NCI-H510A (cell line): Measurements from ENCODE around the gene NRAS.
A peak's percentile ranks its signal among the peaks of the same experiment; 100 is the strongest.
"Not testable (repeated sequence)": the region's sequence is repeated elsewhere in the genome, so short reads cannot be mapped to it uniquely, and the experiment has no call there.

Experiments used
- DNase-seq: peaks from one replicate; lab custom pipeline; 2025; lab: John Stamatoyannopoulos, UW

NRAS gene

DNA sequence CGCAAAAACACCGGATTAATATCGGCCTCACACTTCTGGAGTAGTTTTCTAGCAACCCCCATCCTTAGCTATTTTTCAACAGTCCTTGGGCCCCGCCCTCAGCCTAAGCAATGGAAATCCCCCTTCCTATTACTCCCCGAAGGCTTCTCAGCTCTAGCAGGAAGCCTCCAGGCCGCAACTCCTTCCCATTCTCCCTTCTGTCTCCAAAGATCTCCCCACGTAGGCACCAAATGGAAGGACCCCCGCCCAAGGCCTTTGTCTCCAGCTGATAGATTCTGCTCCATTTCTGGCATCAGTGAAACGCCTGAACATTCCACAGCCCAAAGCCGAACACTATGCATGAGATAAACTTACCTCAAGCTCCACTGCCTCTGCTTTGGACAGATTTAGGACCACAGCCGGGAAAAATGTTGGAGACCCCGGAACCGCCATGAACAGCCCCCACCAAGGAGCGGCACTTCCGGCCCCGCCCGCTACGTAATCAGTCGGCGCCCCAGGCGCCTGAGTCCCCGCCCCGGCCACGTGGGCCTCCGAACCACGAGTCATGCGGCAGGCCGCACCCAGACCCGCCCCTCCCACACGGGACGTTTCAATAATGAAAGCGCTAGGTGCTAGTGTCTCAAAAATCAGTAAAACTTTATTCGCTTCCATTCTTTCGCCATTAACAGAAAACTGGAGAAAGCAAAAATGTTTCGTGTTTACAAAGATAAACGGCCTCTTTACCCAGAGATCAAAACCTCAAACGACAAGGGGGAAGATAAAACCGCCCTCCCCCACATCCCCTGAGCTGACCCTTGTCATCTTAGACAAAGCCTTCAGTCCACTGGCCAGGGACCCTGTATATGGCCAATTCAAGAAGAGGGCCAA lies at the start of gene NRAS:
Gene NRAS (minus strand): TSS at position 468 of the 867 bp plus-strand sequence. CDS start 611 bp downstream, outside the sequence.
- DNase-seq, result peak; percentile 86

DNA sequence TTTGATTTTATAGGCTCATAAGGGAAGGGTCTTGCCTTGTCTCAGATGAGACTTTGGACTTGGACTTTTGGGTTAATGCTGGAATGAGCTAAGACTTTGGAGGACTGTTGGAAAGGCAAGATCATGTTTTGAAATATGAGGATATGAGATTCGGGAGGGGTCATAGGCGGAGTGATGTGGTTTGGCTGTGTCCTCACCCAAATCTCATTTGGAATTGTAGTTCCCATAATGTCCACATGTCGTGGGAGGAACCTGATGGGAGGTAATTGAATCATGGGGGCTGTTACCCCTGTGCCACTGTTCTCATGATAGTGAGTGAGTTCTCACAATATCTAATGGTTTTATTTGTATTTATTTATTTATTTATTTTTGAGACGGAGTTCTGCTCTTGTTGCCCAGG lies 48.1 kb upstream of the NRAS start:
- DNase-seq, result no peak

DNA sequence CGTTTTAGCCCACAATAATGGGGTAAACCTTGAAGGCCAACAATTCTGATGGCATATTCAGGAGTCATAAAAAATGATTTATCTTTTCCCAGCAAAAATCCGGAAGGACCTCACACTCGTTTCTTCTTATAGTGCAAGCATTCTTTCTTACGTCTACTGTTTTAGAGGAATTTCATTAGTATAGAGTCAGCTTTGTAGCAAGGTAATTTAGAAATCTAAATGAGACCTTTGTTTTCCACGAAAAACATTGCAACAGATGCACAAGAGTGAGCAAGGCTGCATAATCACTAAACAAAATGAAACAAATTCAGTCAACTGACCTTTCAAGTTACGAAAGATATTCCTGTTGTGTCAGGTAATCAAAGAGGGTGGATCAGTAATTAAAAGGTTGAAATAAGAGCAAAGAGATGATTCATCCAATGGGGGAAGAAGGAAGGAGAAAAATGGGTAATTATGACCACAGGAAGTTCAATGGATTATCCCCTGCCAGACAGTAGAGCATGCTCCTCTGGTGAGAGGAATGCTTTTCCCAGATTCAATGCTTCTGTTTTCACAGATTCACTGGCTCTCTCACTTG lies 41.8 kb upstream of the NRAS start:
- no peak for DNase-seq

GRCh38 chr1:114757455-114758255 lies 41.1 kb upstream of the NRAS start, which contains the start of gene CSDE1:
Gene CSDE1, minus strand, starts transcription at chr1:114757984. Its CDS starts 18,094 bp downstream, at chr1:114739890.
- DNase-seq, result peak; percentile 93

GRCh38 chr1:114756949-114757454 lies 40.4 kb upstream of the NRAS start:
- DNase-seq, result no peak

- no peak for DNase-seq
Observed at GRCh38 chr1:114756009-114756892, 39.7 kb upstream of the NRAS start.

DNA sequence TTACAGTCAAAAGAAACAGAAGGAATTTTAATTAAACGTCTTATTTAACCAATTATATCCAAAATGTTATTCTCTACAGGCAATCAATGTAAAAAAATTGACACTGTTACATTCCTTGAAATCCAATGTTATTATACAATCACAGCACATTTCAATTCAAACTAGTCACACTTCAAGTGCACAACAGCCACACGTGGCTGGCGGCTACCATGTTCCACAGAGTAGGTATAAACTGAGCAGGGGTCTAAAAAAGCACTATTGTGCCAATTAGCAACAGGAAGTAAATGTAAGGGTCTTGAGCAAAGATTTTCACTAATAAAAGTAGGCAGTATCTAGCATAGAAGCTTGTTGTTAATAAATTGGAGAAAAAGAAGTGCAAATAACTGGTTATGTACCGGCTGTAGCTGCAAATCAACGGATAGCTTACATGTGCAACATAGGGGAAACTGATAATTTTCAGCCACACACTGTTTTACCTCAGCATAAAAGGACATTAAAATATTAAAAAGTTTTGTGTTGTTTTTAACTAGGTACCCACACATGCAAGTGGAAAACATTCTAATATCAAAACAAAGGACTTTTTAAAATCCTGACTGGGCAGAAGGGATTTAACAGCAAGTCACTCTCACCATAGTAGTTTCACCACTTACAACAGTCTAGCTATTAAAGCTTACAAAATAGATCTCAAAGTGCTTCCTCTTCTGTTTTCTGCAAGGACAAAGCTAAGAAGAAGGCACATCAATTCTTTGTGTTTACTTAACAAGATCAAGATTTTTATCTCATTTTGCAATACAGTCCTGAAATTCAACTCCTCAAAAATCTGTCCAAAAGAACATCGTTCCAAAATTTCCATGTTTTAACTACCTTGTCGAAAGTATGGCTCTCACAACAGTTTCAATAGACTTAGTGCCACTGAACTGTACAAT lies 38.7 kb upstream of the NRAS start:
- no peak for DNase-seq

DNA sequence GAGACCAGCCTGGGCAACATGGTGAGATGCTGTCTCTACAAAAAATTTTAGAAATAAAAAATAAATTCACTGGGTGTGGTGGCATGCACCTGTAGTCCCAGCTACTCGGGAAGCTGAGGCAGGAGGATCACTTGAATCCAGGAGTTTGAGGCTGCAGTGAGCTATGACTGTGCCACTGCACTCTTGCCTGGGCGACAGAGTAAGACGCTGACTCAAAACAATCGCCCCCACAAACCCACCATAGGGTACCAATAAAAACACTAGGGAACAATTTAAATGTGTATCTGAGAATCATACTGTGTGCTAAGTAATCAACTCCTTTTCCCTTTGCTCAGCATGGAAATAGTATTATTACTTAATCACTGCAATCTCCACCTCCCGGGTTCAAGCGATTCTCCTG lies 37.1 kb upstream of the NRAS start:
- not testable (repeated sequence) for DNase-seq

- no peak for DNase-seq
Observed at GRCh38 chr1:114753143-114753542, 36.6 kb upstream of the NRAS start.

- DNase-seq, result peak; percentile 30
Observed at GRCh38 chr1:114750780-114751179, 34.2 kb upstream of the NRAS start.

GRCh38 chr1:114749835-114750234 lies 33.3 kb upstream of the NRAS start:
- DNase-seq, result no peak

GRCh38 chr1:114746450-114747121 lies 30.0 kb upstream of the NRAS start:
- no peak for DNase-seq

DNA sequence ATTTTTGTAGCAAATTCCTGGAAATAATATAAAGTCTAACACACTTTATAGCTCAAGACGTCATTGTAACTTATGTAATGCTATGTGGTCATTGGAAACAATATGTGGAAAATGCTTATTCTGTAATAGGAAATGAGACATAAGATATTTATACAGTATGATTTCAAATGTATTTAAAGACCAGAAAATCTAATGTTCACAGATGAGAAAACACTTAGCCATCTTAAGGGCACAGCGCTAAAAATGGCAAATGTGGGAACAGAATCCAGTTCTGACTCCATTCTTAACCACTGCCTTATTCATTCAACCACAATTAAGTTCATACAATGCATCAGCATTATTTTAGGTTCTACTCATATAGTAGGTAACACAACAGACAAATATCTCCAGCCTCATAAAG lies 28.7 kb upstream of the NRAS start:
- no peak for DNase-seq

DNA sequence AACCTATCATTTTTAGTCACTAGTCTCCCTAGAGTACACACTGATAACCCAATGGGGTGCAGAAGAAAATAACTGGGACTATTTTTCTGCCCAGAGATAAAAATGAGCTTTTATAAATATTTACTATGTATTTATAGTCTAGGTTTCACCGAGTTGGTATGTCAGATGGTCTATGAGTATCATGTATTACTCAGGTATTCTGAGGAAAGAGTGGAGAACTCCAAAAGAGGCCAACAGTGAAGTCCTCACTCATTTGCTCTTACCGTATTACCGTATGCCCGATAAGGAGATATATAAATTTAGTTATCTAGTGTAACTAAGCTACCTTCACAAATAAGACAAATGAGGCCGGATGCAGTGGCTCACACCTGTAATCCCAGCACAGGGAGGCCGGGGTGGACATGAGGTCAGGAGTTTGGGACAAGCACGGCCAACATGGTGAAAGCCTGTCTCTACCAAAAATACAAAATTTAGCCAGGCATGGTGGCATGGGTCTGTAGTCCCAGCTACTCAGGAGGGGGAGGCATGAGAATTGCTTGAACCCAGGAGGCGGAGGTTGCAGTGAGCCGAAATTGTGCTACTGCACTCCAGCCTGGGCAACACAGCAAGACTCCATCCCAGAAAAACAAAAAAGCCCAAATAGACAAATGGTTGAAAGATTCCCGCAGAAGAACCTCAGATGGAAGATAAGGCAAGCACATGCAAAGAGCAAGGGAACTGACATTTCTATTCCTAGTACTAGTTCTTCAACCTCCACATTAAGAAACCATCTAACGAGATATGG lies 25.6 kb upstream of the NRAS start:
- no peak for DNase-seq

DNA sequence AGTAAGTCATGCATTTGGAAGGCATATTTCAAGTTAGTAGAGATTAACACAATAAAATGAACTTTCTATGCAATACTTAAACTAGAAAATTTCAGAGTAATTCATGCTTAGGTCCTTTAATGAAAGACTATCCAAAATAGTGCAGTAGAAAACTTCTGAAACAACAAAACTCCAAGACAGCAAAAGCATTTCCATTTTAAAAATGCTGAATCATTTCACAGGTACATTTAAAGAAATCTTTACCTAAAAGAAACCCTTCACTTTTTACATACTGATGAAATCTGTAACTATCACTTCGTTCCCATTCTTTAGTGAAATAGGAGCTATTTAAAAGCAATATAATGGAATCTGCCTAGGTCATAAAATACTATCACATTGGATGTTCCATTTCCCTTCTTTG lies 23.8 kb upstream of the NRAS start:
- DNase-seq, result no peak

DNA sequence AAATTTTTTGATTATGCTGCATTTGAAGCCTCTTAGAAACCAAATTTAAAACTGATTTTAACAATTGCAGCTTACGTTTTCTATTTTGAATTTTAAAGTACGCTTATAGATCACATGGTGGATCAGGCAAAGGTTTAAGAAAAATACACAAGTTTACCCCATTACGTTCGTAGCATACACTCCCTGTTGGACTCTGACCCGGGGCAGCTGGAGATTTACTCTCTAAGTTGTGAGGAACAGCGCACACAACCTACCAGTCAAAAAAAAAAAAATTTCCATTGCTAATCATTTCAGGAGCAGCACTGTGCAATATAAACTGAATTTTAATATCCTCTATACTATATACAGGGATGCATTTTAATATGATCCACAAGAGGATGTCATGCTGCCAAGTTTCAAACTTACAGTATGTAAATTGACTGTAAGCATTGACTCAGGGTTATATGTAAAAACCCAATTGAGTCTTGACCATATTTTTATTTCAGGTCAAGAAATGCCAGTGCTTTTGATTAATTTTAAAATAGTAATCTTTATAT lies 20.8 kb upstream of the NRAS start:
- no peak for DNase-seq

GRCh38 chr1:114735479-114735878 lies 18.9 kb upstream of the NRAS start:
- DNase-seq, result no peak

GRCh38 chr1:114729782-114730181 lies 13.2 kb upstream of the NRAS start:
- no peak for DNase-seq

- DNase-seq, result no peak
Observed at GRCh38 chr1:114728553-114728952, 12.0 kb upstream of the NRAS start.
